ENCODE data around the gene SFRP4. TPM values are rescaled to one million over a fixed set of nuclear protein-coding genes. Genes with fewer than 3 reads are reported as not detected.

Gene SFRP4
- total and polyA plus RNA-seq, 9 of the 15 experiments (the other 6 are each of a cell fraction or from before 2014, with no cell fraction given), result not detected

- peak; percentile 68 for FAIRE-seq
- peak overlapping the region; percentile 26; the same call in 1 of the 2 replicates for H3K4me2 ChIP-seq (ENCODE audit: insufficient read depth, low read length)
- H3K27ac ChIP-seq (ENCODE audit: extremely low read depth, low read depth, low read length), result peak overlapping the region; percentile 64; the same call in 2 of the 3 replicates
- H3K4me1 ChIP-seq (replicated peaks in 1 of 2; ENCODE audit: control insufficient read depth in 2 of 2, insufficient read depth in 2 of 2, low read length in 2 of 2), result peaks cover 9 to 14% of the 10 kb centered on the region in 2 experiments; a peak in 4 of 5 replicates
- DNase-seq (ENCODE audit: extremely low read depth in 1 of 4, low spot score in 3 of 4), result no peak
- H3K9me3 ChIP-seq (replicated peaks; ENCODE audit: control insufficient read depth, insufficient read depth, low read depth, low read length), result no peaks in the 10 kb centered on the region
- intact Hi-C loops (cut with micrococcal nuclease) (no loop called here), in situ Hi-C loops (cut with MboI) (no loop called here)
- H3K36me3 ChIP-seq (ENCODE audit: control insufficient read depth, insufficient read depth, low read length), result no peaks in the 10 kb centered on the region
- POLR2A ChIA-PET, result no interaction called here
- peak overlapping the region in 1 of 2 experiments; percentile 28; a peak in 1 of 4 replicates for H3K9ac ChIP-seq (ENCODE audit: insufficient read depth in 1 of 2, low read depth in 2 of 2, low read length in 2 of 2)
- H2AFZ ChIP-seq (ENCODE audit: low read depth, low read length), result peak overlapping the region; percentile 94
- H3K9me1 ChIP-seq (ENCODE audit: control insufficient read depth, insufficient read depth, low read length), result no peaks in the 10 kb centered on the region
- 12% methylated on average over 4 of the region's 4 CpGs for WGBS (ENCODE audit: insufficient coverage, low coverage, missing lambda C conversion rate)
- H4K20me1 ChIP-seq (replicated peaks; ENCODE audit: control insufficient read depth, insufficient read depth, low read length), result no peaks in the 10 kb centered on the region
- no peak for ATAC-seq
- no peak overlapping the region for H3K4me3 ChIP-seq
- CTCF ChIA-PET (ENCODE audit: low intra/inter-chr PET ratio), result no interaction called here
- no peaks in the 10 kb centered on the region for H3K27me3 ChIP-seq (ENCODE audit: control insufficient read depth in 2 of 2, insufficient read depth in 2 of 2, low read length in 2 of 2)
- BruUV-seq (replicated peaks), result no TSS peak
- no peaks in the 10 kb centered on the region for H3K79me2 ChIP-seq (ENCODE audit: control insufficient read depth, insufficient read depth, low read length)
- TF ChIP-seq ID3 (CRISPR knock-in tag; IDR thresholded peaks at IDR 0.05) (no peak), ID3 (tag; IDR thresholded peaks at IDR 0.05) (no peak), SMAD4 (CRISPR knock-in tag; conservative IDR thresholded peaks at IDR 0.05) (no peak), FOXM1 (IDR thresholded peaks at IDR 0.05; ENCODE audit: low read depth) (no peak), FOXM1 (CRISPR knock-in tag; IDR thresholded peaks at IDR 0.05; ENCODE audit: low read depth) (no peak), TGIF2 (CRISPR knock-in tag; IDR thresholded peaks at IDR 0.05) (no peak), MTF1 (CRISPR knock-in tag; IDR thresholded peaks at IDR 0.05; ENCODE audit: borderline replicate concordance) (no peak), YY1 (IDR thresholded peaks at IDR 0.05; ENCODE audit: borderline replicate concordance in 1 of 3, control insufficient read depth in 1 of 3, extremely low read depth in 1 of 3, insufficient read depth in 3 of 3, insufficient read length in 1 of 3, insufficient replicate concordance in 2 of 3, low read depth in 1 of 3, low read length in 2 of 3) (no peak), C11orf30 (IDR thresholded peaks at IDR 0.05; ENCODE audit: low read depth) (no peak), HMBOX1 (IDR thresholded peaks at IDR 0.05) (no peak), ZNF134 (CRISPR knock-in tag; conservative IDR thresholded peaks at IDR 0.05) (no peak), CHCHD3 (CRISPR knock-in tag; IDR thresholded peaks at IDR 0.05) (no peak), PKNOX1 (IDR thresholded peaks at IDR 0.05) (no peak), KLF13 (tag; IDR thresholded peaks at IDR 0.05; ENCODE audit: borderline replicate concordance, low read depth) (no peak), CEBPZ (IDR thresholded peaks at IDR 0.05; ENCODE audit: borderline replicate concordance, low read depth, low read length) (no peak)
Measured at GRCh38 chr7:37921876-37922275, 5.3 kb upstream of the SFRP4 start.
